Bronchial epithelial cell (primary cell): ENCODE measurements around the gene EDEM2. TPM values are rescaled to one million over a fixed set of nuclear protein-coding genes. Genes with fewer than 3 reads are reported as not detected.

Source experiments
- DNase-seq: peaks from one replicate; pipeline ENCODE4 v3.0.0-alpha.2; 2010; ENCODE audit warnings: low read depth
- FAIRE-seq: peaks from 2 replicates; lab custom pipeline; 2011; peaks lifted over from hg19 to GRCh38; lab: Jason Lieb, UNC
- H3K27me3 ChIP-seq: 2 replicates; pipeline ENCODE4 v1.5.1; 2011; ENCODE audit warnings: low read length; ENCODE audit not compliant: control insufficient read depth, insufficient read depth
- H3K36me3 ChIP-seq: 2 replicates; pipeline ENCODE4 v1.5.1; 2011; ENCODE audit warnings: low read length; ENCODE audit not compliant: control insufficient read depth, insufficient read depth
- H3K4me3 ChIP-seq: 2 replicates; pipeline ENCODE4 v1.5.1; 2011; ENCODE audit warnings: mild to moderate bottlenecking, low read depth, low read length, control low read depth
- total RNA-seq: library from RNA; depleted of rRNA; stranded (reverse); fragments of >200 nt; gene quantifications from 2 replicates; pipeline ENCODE4 v1.2.1, GENCODE V29; 2014
- TF ChIP-seq, protein P1 (sequence below): IDR thresholded peaks from 2 replicates; pipeline ENCODE4 v1.5.1; 2011; ENCODE audit warnings: mild to moderate bottlenecking, moderate library complexity, low read length, control low read depth, inconsistent platforms; ENCODE audit not compliant: insufficient read depth, severe bottlenecking

The EDEM2 gene
- total RNA-seq, 1 donor from 2014 or later, result 36.3 TPM

DNA sequence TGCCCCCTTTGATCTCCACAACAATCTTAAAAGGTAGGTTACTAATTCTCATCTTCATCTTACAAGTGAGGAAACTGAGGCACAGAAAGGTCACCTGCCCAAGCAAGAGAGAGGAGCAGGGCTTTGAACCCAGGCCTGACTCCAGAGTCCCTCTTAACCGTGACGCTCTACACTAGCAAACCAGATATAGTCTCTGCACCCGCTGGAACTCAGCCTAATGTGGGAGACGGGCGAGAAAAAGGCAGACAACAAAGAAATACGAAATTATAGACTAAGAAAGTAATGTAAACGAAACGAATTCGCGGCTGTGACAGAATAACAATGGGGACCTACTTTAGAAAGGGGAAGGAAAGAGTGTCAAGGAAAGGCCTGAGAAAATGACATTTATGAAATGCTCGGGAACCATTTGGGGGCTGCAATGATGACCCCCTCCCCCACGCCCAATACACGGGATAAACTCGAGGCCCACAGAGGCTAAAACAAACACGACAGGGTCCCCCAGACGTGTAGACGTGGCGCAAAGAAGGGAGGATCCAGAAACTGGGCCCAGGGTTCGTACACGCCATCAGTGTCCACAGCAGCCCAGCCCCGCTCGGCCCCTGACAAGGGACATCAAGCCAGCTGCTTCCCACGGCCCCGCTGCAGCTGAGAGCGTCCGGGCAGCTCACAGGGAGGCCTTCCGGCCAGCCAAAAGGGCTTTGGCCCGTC is 55.2 kb downstream of the EDEM2 start:
- H3K36me3 ChIP-seq, result no peaks in the 10 kb centered on the region
- DNase-seq, result no peak
- H3K27me3 ChIP-seq, result no peaks in the 10 kb centered on the region

DNA sequence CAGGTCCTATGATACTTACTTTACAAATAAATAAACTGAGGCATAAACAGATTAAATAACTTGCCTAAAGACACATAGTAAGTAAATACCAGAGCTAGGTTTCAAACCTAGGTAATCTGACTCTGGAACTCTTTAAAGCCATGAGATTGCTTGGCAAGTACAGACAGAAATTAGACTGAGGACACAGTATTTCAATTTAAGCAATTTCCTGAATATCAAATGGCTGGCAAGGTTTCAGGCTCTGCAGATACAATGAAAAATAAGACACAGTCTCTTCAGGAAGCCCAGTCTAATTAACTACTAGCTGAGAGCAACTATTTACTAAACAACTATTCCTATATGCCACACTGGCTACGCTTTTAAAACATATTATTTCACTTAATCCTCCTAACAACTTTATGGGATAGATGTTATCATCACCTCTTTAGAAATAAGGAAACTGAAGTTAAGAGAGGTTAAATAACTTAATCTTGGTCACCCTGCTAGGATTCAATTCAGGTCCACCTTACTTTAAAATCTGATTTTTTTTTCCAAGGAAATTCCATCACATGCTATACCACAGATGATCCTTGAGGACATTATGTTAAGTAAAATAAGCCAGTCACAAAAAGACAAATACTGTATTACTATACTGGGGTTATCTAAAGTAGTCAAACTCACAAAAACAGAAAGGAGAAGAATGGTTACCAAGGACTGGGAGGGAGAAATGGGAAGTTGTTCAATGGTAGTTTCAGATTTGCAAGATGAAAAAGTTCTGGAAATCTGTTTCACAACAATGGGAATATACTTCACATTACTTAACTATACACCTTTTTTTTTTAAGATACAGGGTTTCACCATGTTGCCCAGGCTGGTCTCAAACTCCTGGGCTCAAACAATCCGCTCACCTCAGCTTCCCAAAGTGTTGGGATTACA is 58.6 kb downstream of the EDEM2 start:
- TF ChIP-seq, protein P1, sequence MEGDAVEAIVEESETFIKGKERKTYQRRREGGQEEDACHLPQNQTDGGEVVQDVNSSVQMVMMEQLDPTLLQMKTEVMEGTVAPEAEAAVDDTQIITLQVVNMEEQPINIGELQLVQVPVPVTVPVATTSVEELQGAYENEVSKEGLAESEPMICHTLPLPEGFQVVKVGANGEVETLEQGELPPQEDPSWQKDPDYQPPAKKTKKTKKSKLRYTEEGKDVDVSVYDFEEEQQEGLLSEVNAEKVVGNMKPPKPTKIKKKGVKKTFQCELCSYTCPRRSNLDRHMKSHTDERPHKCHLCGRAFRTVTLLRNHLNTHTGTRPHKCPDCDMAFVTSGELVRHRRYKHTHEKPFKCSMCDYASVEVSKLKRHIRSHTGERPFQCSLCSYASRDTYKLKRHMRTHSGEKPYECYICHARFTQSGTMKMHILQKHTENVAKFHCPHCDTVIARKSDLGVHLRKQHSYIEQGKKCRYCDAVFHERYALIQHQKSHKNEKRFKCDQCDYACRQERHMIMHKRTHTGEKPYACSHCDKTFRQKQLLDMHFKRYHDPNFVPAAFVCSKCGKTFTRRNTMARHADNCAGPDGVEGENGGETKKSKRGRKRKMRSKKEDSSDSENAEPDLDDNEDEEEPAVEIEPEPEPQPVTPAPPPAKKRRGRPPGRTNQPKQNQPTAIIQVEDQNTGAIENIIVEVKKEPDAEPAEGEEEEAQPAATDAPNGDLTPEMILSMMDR, result no peak
- FAIRE-seq (no peak), DNase-seq (peak; percentile 55)
- H3K36me3 ChIP-seq, result no peaks in the 10 kb centered on the region
- H3K27me3 ChIP-seq, result no peaks in the 10 kb centered on the region
- H3K4me3 ChIP-seq, result no peak overlapping the region

More for the DNA sequence above, 55.2 kb downstream of the EDEM2 start:
- TF ChIP-seq, protein P1, result no peak
- FAIRE-seq, result no peak
- H3K4me3 ChIP-seq, result peak overlapping the region; percentile 89

DNA sequence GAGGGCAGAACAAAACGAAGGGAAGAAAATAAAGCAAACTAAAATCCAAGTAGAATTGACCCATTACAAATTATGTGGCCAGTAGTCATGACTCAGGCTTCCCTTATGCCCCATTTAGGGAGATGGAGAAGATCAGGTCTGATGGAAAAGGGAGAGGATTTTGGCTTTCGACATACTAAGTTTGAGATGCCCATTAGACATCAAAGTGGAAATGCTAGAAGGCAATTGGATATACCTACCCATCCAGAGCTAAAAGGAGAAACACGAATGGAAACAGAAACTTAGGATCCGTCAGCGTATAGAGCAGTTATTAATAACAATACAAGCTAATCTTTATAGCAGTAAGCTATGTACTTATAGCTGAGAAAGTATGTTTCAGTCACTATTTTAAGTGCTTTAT is 59.3 kb downstream of the EDEM2 start:
- no peak overlapping the region for H3K4me3 ChIP-seq
- H3K27me3 ChIP-seq, result no peaks in the 10 kb centered on the region
- FAIRE-seq (no peak), DNase-seq (peak; percentile 19)
- no peaks in the 10 kb centered on the region for H3K36me3 ChIP-seq
- TF ChIP-seq, protein P1, result no peak

DNA sequence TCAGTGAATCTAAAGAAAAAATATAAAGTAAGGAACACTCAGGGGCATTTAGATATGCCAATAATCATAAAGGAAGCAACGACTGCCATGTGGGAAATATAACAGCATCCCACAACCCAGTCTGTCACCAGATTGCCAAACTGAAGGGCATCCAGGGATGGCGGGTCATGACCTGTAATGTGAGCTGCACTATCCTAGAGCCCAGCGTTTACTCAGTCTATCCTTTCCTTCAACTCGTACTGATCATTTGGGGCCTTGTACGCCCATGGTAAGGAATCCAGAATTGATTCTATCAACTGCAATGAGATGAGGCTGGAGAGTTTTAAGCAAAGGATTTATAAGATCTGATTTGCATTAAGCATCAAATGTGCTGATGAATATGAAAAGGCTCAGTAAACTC is 59.8 kb downstream of the EDEM2 start:
- Histone ChIP-seq H3K36me3 (no peaks in the 10 kb centered on the region), H3K27me3 (no peaks in the 10 kb centered on the region), H3K4me3 (no peak overlapping the region)
- TF ChIP-seq, protein P1, result no peak
- FAIRE-seq (no peak), DNase-seq (no peak)

DNA sequence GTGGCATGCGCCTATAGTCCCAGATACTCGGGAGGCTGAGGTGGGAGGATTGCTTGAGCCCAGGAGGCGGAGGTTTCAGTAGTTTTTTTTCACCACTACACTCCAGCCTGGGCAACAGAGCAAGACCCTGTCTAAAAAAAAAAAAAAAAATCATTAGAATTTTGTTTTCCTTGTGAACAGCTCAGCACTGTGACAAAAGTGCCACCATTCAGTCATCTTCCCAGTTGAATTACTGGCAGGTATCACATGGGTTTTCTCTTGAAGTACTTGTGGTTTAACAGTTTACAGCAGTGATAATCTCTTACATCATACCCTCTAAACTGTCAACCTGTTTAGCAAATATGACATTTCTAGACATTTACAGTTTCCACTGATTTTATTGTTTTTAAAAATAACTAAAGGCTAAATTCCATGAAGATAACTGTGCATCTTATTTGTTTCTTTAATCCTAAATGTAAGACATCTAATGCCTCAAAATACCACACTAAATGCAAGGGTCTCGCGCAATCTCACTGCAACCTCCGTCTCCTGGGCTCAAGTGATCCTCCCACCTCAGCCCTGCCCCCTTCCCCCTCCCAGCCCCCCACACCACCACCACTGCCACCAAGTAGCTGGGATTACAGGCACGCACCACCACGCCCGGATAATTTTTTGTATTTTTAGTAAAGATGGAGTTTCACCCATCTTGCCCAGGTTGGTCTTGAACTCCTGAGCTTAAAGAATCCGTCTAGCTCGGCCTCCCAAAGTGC is 61.5 kb downstream of the EDEM2 start:
- TF ChIP-seq, protein P1, result no peak
- FAIRE-seq (no peak), DNase-seq (no peak)
- Histone ChIP-seq H3K27me3 (no peaks in the 10 kb centered on the region), H3K36me3 (no peaks in the 10 kb centered on the region), H3K4me3 (no peak overlapping the region)
